GM21447 (cell line): ENCODE results near the gene METTL26.

Experiments used
- ATAC-seq: cut with Tn5 transposase; IDR thresholded peaks from one replicate; pipeline ENCODE4 v1.9.1; 2021; ENCODE audit not compliant: unreplicated experiment

Gene METTL26

GRCh38 chr16:659618-660017 is 23.5 kb upstream of the METTL26 start:
- ATAC-seq = no peak

- ATAC-seq = no peak
These were observed 22.8 kb upstream of the METTL26 start for GRCh38 chr16:658679-659571.

GRCh38 chr16:657487-657886 is 21.4 kb upstream of the METTL26 start:
- ATAC-seq = no peak

GRCh38 chr16:654034-654433 is 17.9 kb upstream of the METTL26 start:
- no peak for ATAC-seq

- no peak for ATAC-seq
These were observed 16.6 kb upstream of the METTL26 start for GRCh38 chr16:652454-653305.

DNA sequence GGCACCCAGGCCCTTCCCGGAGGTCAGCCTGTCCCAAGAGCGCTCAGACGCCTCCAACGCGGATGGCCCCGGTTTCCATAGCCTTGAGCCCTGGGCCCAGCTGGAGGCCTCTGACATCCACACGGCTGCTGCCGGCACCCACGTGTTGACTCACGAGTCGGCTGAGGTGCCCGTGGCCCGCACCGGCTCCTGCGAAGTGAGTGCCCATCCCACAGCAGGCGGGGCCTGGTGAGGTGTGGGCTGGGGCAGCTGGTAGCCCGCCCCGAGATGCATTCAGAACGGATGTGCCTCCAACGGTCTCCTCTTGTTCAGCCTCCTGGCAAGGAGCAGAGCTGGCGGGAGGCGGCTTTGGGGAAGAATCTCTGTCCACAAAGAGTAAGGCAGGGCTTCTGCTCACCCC is 15.7 kb upstream of the METTL26 start:
- no peak for ATAC-seq

GRCh38 chr16:649631-650030 is 13.5 kb upstream of the METTL26 start:
- no peak for ATAC-seq

GRCh38 chr16:648781-649589 is 12.9 kb upstream of the METTL26 start, which contains the start of gene WDR90:
TSS of gene WDR90 (plus strand) at chr16:649365. CDS start at chr16:649417, 52 bp downstream.
- ATAC-seq = peak; percentile 60

GRCh38 chr16:648071-648780 is 12.1 kb upstream of the METTL26 start:
- ATAC-seq = no peak

GRCh38 chr16:647173-647902 is 11.2 kb upstream of the METTL26 start:
- ATAC-seq = no peak

- ATAC-seq = no peak
These were observed 10.6 kb upstream of the METTL26 start for GRCh38 chr16:646679-647172.

DNA sequence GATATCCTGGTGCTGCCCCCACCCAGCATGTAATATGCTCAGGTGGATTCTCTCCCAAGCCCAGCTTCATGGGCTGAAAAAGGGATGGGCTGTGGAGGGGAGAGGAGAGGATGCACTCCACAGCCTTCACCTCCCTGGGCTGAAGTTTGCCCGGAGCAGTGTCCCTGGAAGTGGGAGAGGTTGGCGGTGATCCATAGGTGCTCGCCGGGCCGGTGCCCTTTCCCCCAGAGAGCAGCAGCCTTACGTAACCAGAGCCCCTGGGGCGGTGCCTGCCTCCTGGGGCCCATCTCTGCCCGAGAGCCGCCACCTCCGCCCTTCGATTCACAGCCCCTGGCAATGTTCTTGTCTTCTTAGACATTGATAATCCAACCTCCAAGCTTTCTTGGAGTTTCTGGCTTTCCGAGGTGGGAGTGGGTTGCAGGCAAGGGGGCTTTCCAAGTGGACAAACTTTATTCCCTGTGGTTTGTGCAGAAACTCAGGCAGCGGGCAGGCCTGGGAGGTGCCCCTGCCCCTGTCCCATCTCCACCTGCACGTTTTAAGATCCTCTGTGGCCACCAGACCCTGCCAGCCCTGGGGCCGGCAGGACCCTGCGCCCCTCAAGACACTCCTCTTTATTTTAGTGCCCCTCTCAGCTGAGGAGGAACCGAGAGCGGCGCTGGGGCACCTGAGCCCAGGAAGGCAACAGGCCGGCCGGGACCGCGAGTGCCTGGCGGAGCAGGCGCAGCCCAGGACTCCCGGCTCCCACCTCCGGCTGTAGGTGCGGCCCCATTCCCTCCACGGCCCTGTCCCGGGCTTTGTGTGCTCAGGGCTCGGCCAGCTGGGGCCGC is 10.0 kb upstream of the METTL26 start:
- no peak for ATAC-seq

- no peak for ATAC-seq
These were observed 8.5 kb upstream of the METTL26 start for GRCh38 chr16:644556-644955.

DNA sequence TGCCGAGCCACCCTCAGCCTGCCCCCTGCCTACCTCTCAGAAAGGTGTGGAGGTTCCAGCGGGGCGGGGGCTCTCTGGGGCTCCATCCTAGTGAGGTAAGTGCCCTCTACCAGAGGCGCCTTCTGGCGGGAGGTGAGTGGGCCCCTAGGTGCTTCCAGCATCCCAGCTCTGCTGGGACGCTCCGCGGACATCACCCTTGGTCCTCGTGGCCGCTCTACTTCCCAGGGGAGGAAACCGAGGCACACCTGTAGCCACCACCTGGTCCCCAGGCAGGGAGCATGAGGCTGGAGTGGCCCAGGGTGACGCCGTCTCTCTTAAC is 6.9 kb upstream of the METTL26 start:
- ATAC-seq = no peak

GRCh38 chr16:642189-643049 is 6.3 kb upstream of the METTL26 start:
- ATAC-seq = peak; percentile 30

DNA sequence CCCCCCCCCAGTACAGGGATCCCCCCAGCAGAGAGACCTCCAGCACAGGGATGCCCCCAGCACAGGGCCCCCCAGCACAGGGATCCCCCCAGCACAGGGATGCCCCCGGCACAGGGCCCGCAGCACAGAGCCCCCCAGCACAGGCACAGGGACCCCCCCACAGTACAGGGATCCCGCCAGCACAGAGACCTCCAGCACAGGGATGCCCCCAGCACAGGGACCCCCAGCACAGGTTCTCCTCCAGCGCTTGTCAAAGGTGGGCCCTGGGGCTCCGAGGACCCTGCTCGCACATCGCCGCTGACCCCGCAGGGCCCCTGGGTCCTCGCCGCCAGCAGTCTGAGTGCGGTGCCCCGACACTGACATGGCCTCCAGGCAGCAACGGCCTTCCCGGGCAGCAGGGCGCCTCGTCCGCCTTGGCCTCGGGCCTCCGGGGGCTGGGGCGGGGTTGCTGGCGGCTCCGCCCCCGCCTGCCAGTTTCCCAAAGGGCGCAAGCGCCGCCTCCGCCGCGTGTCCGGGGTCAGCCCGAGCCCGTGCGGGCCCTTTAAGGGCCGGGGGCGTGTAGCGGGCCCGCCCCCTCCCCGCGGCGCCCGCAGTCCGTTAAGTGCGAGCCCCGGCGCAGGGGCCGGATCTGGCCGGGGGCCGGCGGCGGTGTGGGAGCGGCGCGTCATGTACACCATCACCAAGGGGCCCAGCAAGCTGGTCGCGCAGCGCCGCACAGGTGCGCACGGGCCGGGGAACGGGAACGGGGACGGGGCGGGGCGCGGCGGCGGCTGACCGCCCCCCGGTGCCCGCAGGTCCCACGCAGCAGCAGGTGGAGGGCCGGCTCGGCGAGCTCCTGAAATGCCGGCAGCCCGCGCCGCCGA is 5.5 kb upstream of the METTL26 start, which contains the start of gene MCRIP2:
Gene MCRIP2, plus strand, starts transcription at position 503 of the 863 bp plus-strand sequence. Its CDS starts 164 bp downstream, at position 667.
- ATAC-seq = peak; percentile 60

DNA sequence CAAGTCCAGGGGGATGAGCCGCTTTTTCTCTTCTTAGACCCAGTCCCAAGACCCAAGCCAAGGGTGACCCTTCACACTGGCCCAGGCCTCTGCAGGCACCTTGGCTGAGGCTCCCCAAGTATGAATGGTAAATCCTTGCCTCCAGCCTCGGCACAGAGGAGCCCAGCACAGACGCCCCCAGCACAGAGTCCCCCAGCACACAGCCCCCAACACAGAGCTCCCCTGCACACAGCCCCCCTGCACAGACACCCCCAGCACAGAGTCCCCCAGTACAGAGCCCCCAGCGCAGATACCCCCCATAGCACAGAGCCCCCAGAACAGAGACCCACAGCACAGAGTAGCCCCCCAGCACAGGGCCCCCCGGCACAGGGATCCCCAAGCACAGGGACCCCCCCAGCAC is 4.5 kb upstream of the METTL26 start:
- no peak for ATAC-seq
